ENCODE measurements around the gene RNF207.

DNA sequence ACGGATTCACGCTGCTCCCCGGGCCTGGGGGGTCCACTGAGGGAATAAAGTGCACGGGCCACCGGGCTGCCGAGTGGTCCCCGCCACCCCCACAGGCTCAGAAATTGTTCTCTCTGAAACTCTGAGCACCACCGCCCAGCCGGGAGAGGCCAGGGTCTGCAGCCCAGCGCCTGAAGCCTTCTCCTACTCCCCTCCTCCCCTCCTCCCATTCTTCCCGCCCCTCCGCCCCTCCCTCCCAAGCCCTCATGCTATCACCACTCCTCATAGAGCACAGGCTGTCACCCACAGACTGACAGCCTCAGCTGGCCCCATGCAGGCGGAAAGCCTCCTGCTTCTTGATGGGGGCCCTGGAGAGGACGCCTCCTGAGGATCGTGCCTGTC, 55.7 kb downstream of the RNF207 start:
- TF ChIP-seq, protein P1, sequence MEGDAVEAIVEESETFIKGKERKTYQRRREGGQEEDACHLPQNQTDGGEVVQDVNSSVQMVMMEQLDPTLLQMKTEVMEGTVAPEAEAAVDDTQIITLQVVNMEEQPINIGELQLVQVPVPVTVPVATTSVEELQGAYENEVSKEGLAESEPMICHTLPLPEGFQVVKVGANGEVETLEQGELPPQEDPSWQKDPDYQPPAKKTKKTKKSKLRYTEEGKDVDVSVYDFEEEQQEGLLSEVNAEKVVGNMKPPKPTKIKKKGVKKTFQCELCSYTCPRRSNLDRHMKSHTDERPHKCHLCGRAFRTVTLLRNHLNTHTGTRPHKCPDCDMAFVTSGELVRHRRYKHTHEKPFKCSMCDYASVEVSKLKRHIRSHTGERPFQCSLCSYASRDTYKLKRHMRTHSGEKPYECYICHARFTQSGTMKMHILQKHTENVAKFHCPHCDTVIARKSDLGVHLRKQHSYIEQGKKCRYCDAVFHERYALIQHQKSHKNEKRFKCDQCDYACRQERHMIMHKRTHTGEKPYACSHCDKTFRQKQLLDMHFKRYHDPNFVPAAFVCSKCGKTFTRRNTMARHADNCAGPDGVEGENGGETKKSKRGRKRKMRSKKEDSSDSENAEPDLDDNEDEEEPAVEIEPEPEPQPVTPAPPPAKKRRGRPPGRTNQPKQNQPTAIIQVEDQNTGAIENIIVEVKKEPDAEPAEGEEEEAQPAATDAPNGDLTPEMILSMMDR (conservative IDR thresholded peaks at IDR 0.05; ENCODE audit: low read depth, low read length) = no peak
- no peak for TF ChIP-seq EZH2 (IDR thresholded peaks at IDR 0.05; ENCODE audit: borderline replicate concordance, low read depth, low read length, poor library complexity, severe bottlenecking)
